ENCODE data around the gene EPHA5. TPM values are rescaled to one million over a fixed set of nuclear protein-coding genes. Genes with fewer than 3 reads are reported as not detected.

EPHA5 gene
- total RNA-seq, 1 donor from 2014 or later = 1.6 TPM

DNA sequence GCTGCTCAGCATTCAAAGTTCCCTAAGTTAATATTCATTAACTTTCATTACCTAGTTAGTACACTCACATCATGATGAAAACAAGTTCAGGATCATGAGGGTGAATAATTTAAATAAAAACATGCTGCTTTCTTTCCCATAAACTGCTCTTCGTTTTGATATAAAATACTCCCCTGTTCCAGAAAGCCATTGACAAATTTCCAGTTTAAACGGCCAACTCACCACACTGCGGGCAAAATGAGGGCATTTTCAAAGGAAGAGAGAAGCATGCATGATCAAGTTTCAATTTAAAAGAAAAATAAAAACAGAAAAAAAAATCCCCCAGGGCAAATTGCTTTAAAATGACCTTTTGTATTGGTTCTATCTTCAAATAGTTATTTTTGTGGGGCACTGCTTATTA is 69.6 kb downstream of the EPHA5 start:
- DNase-seq (ENCODE audit: low spot score) = no peak
- Mint-ChIP-seq H3K4me1 (ENCODE audit: low read depth) (peaks cover 7% of the 10 kb centered on the region), H3K27ac (ENCODE audit: unreplicated experiment) (no peak overlapping the region), H3K9me3 (ENCODE audit: low read depth) (no peaks in the 10 kb centered on the region), H3K4me3 (ENCODE audit: unreplicated experiment) (no peak overlapping the region), H3K27me3 (ENCODE audit: low read depth) (no peaks in the 10 kb centered on the region), H3K36me3 (ENCODE audit: low read depth) (no peaks in the 10 kb centered on the region)
- TF ChIP-seq, protein P1, sequence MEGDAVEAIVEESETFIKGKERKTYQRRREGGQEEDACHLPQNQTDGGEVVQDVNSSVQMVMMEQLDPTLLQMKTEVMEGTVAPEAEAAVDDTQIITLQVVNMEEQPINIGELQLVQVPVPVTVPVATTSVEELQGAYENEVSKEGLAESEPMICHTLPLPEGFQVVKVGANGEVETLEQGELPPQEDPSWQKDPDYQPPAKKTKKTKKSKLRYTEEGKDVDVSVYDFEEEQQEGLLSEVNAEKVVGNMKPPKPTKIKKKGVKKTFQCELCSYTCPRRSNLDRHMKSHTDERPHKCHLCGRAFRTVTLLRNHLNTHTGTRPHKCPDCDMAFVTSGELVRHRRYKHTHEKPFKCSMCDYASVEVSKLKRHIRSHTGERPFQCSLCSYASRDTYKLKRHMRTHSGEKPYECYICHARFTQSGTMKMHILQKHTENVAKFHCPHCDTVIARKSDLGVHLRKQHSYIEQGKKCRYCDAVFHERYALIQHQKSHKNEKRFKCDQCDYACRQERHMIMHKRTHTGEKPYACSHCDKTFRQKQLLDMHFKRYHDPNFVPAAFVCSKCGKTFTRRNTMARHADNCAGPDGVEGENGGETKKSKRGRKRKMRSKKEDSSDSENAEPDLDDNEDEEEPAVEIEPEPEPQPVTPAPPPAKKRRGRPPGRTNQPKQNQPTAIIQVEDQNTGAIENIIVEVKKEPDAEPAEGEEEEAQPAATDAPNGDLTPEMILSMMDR (IDR thresholded peaks at IDR 0.05) = no peak

DNA sequence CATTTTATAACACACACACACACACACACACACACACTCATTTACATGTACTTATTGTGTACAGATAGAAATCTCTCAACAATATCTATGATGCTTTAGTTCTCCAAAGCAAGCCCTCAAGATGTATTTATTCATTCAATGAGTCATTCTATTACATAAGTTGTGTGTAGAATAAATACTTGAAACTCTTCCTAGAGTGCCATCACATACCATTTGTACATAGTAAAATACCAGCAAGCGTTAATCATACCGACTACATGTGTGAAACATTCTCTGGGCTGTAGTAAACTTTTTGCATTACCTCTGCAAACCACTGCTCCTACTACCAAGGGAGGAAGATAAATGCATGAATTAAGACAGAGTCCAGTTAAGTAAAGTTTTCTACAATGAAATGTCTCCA is 70.9 kb downstream of the EPHA5 start:
- Mint-ChIP-seq H3K4me3 (ENCODE audit: unreplicated experiment) (no peak overlapping the region), H3K9me3 (ENCODE audit: low read depth) (no peaks in the 10 kb centered on the region), H3K27me3 (ENCODE audit: low read depth) (no peaks in the 10 kb centered on the region), H3K4me1 (ENCODE audit: low read depth) (peaks cover 7% of the 10 kb centered on the region), H3K36me3 (ENCODE audit: low read depth) (no peaks in the 10 kb centered on the region), H3K27ac (ENCODE audit: unreplicated experiment) (no peak overlapping the region)
- DNase-seq (ENCODE audit: low spot score) = no peak
- TF ChIP-seq, protein P1 (IDR thresholded peaks at IDR 0.05) = no peak

DNA sequence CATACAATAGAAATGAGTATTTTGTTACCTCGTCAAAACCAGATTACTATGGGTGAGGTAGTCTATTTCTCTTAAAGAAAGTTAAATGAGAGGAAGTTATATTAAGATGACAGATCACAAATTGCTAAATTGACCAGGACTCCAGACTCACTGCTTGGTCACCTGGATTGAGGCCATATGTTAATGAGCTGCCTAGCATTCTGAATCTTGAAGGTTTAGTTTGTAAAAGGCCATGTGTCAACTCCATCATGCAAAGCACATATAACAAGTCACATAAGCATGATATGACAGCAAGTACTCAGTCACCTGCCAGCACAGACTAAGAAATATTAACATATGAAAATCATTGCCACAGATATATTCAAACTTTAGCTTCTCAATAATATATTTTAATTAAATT is 72.6 kb downstream of the EPHA5 start:
- Mint-ChIP-seq H3K27ac (ENCODE audit: unreplicated experiment) (no peak overlapping the region), H3K36me3 (ENCODE audit: low read depth) (no peaks in the 10 kb centered on the region), H3K9me3 (ENCODE audit: low read depth) (no peaks in the 10 kb centered on the region), H3K4me1 (ENCODE audit: low read depth) (peaks cover 7% of the 10 kb centered on the region), H3K27me3 (ENCODE audit: low read depth) (no peaks in the 10 kb centered on the region), H3K4me3 (ENCODE audit: unreplicated experiment) (no peak overlapping the region)
- no peak for DNase-seq (ENCODE audit: low spot score)
- TF ChIP-seq, protein P1 (IDR thresholded peaks at IDR 0.05) = no peak

DNA sequence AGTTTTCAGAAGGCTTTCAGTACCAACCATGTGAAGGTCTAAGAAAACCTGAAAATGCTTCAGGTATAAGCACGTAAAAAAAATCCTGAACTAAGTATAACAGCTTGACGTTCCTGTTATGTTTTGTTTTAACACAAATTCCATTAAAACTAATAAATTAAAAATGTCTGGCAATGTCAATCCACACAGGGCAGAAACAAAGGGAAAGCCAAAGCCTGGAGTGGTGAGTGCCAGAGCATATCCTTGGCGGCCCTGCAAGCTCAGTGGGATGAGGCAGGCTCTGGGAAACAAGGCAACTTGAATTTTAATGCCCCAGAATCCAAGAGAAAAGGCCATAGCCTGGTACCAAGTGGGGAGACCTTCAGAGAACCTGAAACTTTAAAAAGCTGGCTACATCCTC is 78.2 kb downstream of the EPHA5 start:
- Mint-ChIP-seq H3K4me3 (ENCODE audit: unreplicated experiment) (no peak overlapping the region), H3K36me3 (ENCODE audit: low read depth) (no peaks in the 10 kb centered on the region), H3K27me3 (ENCODE audit: low read depth) (peaks cover 2% of the 10 kb centered on the region), H3K27ac (ENCODE audit: unreplicated experiment) (no peak overlapping the region), H3K4me1 (ENCODE audit: low read depth) (peaks cover 2% of the 10 kb centered on the region), H3K9me3 (ENCODE audit: low read depth) (no peaks in the 10 kb centered on the region)
- no peak for DNase-seq (ENCODE audit: low spot score)
- TF ChIP-seq, protein P1 (IDR thresholded peaks at IDR 0.05) = no peak

DNA sequence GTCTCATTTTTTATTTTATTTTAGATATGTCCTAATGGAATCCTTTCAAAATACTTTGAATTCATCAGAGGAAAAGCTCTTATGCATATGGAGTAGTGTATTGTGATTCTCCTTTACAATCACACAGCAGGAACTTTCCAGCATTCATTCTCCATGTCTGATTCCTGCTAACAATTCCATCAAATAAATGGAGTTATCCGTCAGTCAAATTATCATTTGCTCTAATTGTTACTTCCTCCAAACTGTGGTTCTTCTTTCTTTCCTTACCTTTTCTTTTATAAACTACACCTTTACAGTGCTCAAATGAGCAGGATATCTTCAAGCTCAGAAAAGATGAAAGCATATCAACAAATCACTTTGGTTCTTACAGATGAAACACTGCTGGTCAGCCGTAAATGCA is 80.4 kb downstream of the EPHA5 start:
- Mint-ChIP-seq H3K27me3 (ENCODE audit: low read depth) (peaks cover 2% of the 10 kb centered on the region), H3K9me3 (ENCODE audit: low read depth) (no peaks in the 10 kb centered on the region), H3K27ac (ENCODE audit: unreplicated experiment) (no peak overlapping the region), H3K36me3 (ENCODE audit: low read depth) (no peaks in the 10 kb centered on the region), H3K4me3 (ENCODE audit: unreplicated experiment) (no peak overlapping the region), H3K4me1 (ENCODE audit: low read depth) (peaks cover 2% of the 10 kb centered on the region)
- TF ChIP-seq, protein P1 (IDR thresholded peaks at IDR 0.05) = no peak
- DNase-seq (ENCODE audit: low spot score) = no peak
